Left ventricle myocardium inferior (tissue), 1 donor: Measurements from ENCODE around the gene ZBTB1. TPM values are rescaled to one million over a fixed set of nuclear protein-coding genes. Genes with fewer than 3 reads are reported as not detected.

ENCODE experiments used
- DNase-seq: peaks from one replicate; pipeline ENCODE4 v3.0.0-alpha.2; 2020
- H3K27ac ChIP-seq: fragments of 200-600 bp; replicated peaks from 2 replicates; pipeline ENCODE4 v1.8.0; 2021
- H3K27me3 ChIP-seq: fragments of 200-600 bp; 2 replicates; pipeline ENCODE4 v1.8.0; 2021; ENCODE audit warnings: low read depth
- H3K36me3 ChIP-seq: fragments of 200-600 bp; 2 replicates; pipeline ENCODE4 v1.8.0; 2021
- H3K4me1 ChIP-seq: fragments of 200-600 bp; 2 replicates; pipeline ENCODE4 v1.8.0; 2021
- H3K4me3 ChIP-seq: fragments of 200-600 bp; 2 replicates; pipeline ENCODE4 v1.8.0; 2021; ENCODE audit warnings: mild to moderate bottlenecking, moderate library complexity
- H3K9me3 ChIP-seq: fragments of 200-600 bp; replicated peaks from 2 replicates; pipeline ENCODE4 v1.8.0; 2021
- intact Hi-C: fragments of 100-400 bp; cut with micrococcal nuclease; formaldehyde crosslinking; loops from one replicate; pipeline ENCODE4 v1.11.0; 2022
- long read RNA-seq: library from polyadenylated mRNA; unstranded; transcript quantifications from one replicate; pipeline ENCODE4 v2.0.0, GENCODE V29; 2021
- total RNA-seq: library from RNA; stranded (reverse); fragmentation: NEBNext Ultra II Directional; extraction: Animal tissue kit (Norgen Biotek cat#: 25700); gene quantifications from one replicate; pipeline ENCODE4 v1.2.1, GENCODE V29; 2021
- TF ChIP-seq, protein P1 (sequence below): fragments of 200-600 bp; IDR thresholded peaks from 2 replicates; pipeline ENCODE4 v1.8.0; 2021; ENCODE audit warnings: antibody characterized with exemption, mild to moderate bottlenecking, borderline replicate concordance
- donor health status: DM: no; HTN: yes; CAD: no; lungs with severe emphysema.

The ZBTB1 gene, protein sequence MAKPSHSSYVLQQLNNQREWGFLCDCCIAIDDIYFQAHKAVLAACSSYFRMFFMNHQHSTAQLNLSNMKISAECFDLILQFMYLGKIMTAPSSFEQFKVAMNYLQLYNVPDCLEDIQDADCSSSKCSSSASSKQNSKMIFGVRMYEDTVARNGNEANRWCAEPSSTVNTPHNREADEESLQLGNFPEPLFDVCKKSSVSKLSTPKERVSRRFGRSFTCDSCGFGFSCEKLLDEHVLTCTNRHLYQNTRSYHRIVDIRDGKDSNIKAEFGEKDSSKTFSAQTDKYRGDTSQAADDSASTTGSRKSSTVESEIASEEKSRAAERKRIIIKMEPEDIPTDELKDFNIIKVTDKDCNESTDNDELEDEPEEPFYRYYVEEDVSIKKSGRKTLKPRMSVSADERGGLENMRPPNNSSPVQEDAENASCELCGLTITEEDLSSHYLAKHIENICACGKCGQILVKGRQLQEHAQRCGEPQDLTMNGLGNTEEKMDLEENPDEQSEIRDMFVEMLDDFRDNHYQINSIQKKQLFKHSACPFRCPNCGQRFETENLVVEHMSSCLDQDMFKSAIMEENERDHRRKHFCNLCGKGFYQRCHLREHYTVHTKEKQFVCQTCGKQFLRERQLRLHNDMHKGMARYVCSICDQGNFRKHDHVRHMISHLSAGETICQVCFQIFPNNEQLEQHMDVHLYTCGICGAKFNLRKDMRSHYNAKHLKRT
- total RNA-seq = 25.9 TPM
- long read RNA-seq, full-length matches to known transcripts = 10 of 43 reads
- long read RNA-seq, partial matches to known transcripts = 23 of 43 reads
- long read RNA-seq, other reads (novel, unspliced or antisense) = 10 of 43 reads

- Histone ChIP-seq H3K9me3 (no peaks in the 10 kb centered on the region), H3K27me3 (no peaks in the 10 kb centered on the region), H3K4me3 (peak within 1 kb of the TSS; percentile 95), H3K27ac (peak within 1 kb of the TSS; percentile 100), H3K36me3 (no peaks in the 10 kb centered on the region), H3K4me1 (peaks cover 100% of the 10 kb centered on the region)
- peak; percentile 89 for DNase-seq
- TF ChIP-seq, protein P1, sequence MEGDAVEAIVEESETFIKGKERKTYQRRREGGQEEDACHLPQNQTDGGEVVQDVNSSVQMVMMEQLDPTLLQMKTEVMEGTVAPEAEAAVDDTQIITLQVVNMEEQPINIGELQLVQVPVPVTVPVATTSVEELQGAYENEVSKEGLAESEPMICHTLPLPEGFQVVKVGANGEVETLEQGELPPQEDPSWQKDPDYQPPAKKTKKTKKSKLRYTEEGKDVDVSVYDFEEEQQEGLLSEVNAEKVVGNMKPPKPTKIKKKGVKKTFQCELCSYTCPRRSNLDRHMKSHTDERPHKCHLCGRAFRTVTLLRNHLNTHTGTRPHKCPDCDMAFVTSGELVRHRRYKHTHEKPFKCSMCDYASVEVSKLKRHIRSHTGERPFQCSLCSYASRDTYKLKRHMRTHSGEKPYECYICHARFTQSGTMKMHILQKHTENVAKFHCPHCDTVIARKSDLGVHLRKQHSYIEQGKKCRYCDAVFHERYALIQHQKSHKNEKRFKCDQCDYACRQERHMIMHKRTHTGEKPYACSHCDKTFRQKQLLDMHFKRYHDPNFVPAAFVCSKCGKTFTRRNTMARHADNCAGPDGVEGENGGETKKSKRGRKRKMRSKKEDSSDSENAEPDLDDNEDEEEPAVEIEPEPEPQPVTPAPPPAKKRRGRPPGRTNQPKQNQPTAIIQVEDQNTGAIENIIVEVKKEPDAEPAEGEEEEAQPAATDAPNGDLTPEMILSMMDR = no peak
- intact Hi-C loops = no loop called here
These were observed at the start of gene ZBTB1 for GRCh38 chr14:64504310-64504896. Gene ZBTB1 (plus strand): TSS chr14:64504770. CDS start chr14:64521505, 16,735 bp downstream.

DNA sequence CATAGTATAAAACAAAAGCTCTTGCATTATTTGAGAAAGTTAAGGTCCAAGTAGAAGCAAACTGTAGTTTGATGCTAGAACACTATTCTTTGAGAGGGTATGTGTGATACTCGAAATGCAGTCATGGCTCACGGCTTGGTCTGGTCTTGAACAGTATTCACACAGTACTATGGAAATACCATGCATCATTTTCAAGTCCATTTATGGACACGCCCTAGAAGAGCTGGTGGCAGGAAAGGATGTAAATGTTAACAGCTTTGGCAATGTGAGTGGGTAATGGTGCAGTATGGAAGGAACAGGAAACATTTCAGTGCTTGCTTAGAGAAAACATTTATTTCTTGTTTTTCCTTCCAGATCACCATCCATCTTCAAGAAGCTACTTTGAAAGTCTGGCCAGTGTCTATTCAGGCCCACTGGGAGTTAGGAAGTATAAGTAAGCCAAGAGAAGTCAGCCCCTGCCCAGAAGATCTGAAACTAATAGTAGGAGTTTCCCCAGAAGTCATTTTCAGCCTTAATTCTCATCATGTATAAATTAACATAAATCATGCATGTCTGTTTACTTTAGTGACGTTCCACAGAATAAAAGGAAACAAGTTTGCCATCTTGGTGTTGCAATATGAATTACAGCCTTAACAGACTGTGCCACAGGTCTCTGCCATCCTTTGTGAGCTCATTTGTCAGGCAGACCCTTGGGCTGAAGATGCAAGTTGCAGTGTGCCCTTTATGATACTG is 45.0 kb upstream of the ZBTB1 start:
- H3K9me3 ChIP-seq = no peaks in the 10 kb centered on the region
- intact Hi-C loops = no loop called here
- H3K27me3 ChIP-seq = no peaks in the 10 kb centered on the region
- peaks cover 26% of the 10 kb centered on the region for H3K36me3 ChIP-seq
- no peak overlapping the region for H3K4me3 ChIP-seq
- H3K4me1 ChIP-seq = peaks cover under 1% of the 10 kb centered on the region
- no peak for DNase-seq
- H3K27ac ChIP-seq = no peak overlapping the region
- TF ChIP-seq, protein P1 = no peak

GRCh38 chr14:64461221-64461620 is 43.3 kb upstream of the ZBTB1 start:
- no peak for DNase-seq
- peaks cover 14% of the 10 kb centered on the region for H3K4me1 ChIP-seq
- no peaks in the 10 kb centered on the region for H3K27me3 ChIP-seq
- intact Hi-C loops = no loop called here
- TF ChIP-seq, protein P1 = no peak
- peaks cover 13% of the 10 kb centered on the region for H3K36me3 ChIP-seq
- H3K9me3 ChIP-seq = no peaks in the 10 kb centered on the region
- no peak overlapping the region for H3K27ac ChIP-seq
- H3K4me3 ChIP-seq = no peak overlapping the region

GRCh38 chr14:64463195-64463594 is 41.4 kb upstream of the ZBTB1 start:
- H3K27me3 ChIP-seq = no peaks in the 10 kb centered on the region
- no peak overlapping the region for H3K27ac ChIP-seq
- H3K9me3 ChIP-seq = no peaks in the 10 kb centered on the region
- no peak for DNase-seq
- H3K4me1 ChIP-seq = peaks cover 17% of the 10 kb centered on the region
- peaks cover 7% of the 10 kb centered on the region for H3K36me3 ChIP-seq
- H3K4me3 ChIP-seq = no peak overlapping the region
- intact Hi-C loops = no loop called here
- TF ChIP-seq, protein P1 = no peak

DNA sequence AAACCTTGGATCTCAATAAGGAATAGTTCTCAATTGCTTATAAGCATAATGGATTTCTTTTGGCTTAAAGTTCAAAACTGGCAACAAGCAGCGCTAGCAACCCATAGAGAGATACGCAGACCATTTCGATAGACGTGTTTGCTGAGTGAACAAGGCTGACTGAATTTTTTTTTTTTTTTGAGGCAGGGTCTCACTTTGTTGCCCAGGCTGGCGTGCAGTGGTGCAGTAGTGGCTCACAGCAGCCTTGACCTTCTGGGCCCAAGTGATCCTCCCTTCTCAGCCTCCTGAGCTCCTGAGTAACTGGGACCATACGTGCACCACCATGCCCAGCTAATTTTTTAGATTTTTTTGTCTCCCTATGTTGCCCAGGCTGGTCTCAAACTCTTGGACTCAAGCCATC is 40.7 kb upstream of the ZBTB1 start:
- intact Hi-C loops = no loop called here
- Histone ChIP-seq H3K4me1 (peaks cover 17% of the 10 kb centered on the region), H3K36me3 (peaks cover 7% of the 10 kb centered on the region), H3K27me3 (no peaks in the 10 kb centered on the region), H3K27ac (no peak overlapping the region), H3K9me3 (no peaks in the 10 kb centered on the region), H3K4me3 (no peak overlapping the region)
- DNase-seq = no peak
- TF ChIP-seq, protein P1 = no peak
